Measurements from ENCODE around the gene RYR1. TPM values are rescaled to one million over a fixed set of nuclear protein-coding genes. Genes with fewer than 3 reads are reported as not detected.

Gene RYR1
- total RNA-seq, 2 experiments from 2014 or later, result 0.54 to 1.4 TPM

DNA sequence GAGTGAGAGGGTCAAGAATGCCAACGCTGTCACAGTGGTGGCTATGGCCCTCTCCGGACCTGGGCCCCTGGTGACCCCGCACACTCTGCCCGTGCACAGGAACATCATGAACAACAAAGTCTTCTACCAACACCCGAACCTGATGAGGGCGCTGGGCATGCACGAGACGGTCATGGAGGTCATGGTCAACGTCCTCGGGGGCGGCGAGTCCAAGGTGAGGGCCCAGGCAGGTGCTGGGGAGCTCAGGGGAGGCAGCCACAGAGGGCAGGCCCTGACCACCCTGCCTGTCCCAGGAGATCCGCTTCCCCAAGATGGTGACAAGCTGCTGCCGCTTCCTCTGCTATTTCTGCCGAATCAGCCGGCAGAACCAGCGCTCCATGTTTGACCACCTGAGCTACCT is 62.6 kb downstream of the RYR1 start:
- Histone ChIP-seq H3K27ac (ENCODE audit: low read depth, low read length, poor library complexity, severe bottlenecking) (no peak overlapping the region), H3K9me2 (ENCODE audit: insufficient read depth, low read length) (no peaks in the 10 kb centered on the region), H3K4me2 (ENCODE audit: low read length) (no peak overlapping the region), H3K4me1 (ENCODE audit: insufficient read depth, low read length, poor library complexity, severe bottlenecking) (peaks cover 8% of the 10 kb centered on the region), H3K9me3 (ENCODE audit: low read length) (no peaks in the 10 kb centered on the region), H4K20me1 (ENCODE audit: insufficient read depth, low read length) (no peaks in the 10 kb centered on the region), H2AFZ (ENCODE audit: low read length) (no peak overlapping the region), H3K79me2 (ENCODE audit: insufficient read depth, low read depth, low read length) (no peaks in the 10 kb centered on the region), H3K36me3 (ENCODE audit: insufficient read depth, low read length) (no peaks in the 10 kb centered on the region), H3K4me3 (ENCODE audit: low read depth, low read length, poor library complexity, severe bottlenecking) (no peak overlapping the region)
- POLR2A ChIA-PET, result no interaction called here
- intact Hi-C loops (cut with micrococcal nuclease; ENCODE audit: unreplicated experiment), result no loop called here
- CTCF ChIA-PET (ENCODE audit: unreplicated experiment), result no interaction called here
- no peak for DNase-seq (ENCODE audit: low spot score)
- TF ChIP-seq EZH2phosphoT487 (IDR thresholded peaks at IDR 0.05; ENCODE audit: borderline replicate concordance, low read depth, low read length), result no peak
- TF ChIP-seq, protein P1, sequence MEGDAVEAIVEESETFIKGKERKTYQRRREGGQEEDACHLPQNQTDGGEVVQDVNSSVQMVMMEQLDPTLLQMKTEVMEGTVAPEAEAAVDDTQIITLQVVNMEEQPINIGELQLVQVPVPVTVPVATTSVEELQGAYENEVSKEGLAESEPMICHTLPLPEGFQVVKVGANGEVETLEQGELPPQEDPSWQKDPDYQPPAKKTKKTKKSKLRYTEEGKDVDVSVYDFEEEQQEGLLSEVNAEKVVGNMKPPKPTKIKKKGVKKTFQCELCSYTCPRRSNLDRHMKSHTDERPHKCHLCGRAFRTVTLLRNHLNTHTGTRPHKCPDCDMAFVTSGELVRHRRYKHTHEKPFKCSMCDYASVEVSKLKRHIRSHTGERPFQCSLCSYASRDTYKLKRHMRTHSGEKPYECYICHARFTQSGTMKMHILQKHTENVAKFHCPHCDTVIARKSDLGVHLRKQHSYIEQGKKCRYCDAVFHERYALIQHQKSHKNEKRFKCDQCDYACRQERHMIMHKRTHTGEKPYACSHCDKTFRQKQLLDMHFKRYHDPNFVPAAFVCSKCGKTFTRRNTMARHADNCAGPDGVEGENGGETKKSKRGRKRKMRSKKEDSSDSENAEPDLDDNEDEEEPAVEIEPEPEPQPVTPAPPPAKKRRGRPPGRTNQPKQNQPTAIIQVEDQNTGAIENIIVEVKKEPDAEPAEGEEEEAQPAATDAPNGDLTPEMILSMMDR (conservative IDR thresholded peaks at IDR 0.05; ENCODE audit: low read length), result no peak
- no TSS peak for BruUV-seq (replicated peaks)

DNA sequence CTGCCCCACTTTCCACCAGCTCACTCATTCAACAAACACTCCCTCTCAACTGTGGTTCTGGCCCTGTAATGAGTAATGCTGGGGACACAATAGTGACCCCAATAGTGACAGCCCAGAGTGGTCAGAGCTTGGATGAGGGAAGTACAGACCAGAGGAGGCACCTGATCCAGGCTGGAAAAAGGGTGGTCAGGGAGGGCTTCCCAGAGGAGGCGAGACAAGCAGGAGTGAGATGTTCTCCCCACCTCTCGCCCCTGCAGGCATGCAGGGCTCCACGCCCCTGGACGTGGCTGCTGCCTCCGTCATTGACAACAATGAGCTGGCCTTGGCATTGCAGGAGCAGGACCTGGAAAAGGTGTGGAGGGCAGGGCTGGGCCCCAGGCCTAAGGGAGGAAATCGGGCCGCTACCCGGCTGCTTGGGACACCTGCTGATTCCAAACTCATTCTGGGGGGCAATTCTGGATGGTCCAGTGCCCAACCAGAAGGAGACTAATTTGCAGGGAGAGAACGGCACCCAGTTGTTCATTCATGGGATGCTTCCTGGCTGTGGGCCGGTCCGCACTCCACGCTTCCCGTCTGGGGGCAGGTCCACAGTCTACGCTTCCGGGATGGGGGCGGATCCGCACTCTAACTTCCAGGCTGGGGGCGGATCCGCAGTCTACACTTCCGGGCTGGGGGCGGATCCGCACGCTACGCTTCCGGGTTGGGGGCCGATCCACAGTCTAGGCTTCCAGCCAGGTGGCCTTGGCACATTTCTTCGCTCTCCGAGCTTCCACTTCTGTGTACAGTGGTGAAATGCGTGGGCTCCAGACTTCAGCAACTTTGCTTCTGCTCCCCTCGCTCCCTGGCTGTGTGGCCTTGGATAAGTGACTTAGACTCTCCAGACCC is 63.4 kb downstream of the RYR1 start:
- POLR2A ChIA-PET, result no interaction called here
- no peak overlapping the region for H3K27ac ChIP-seq (ENCODE audit: low read depth, low read length, poor library complexity, severe bottlenecking)
- no peaks in the 10 kb centered on the region for H3K36me3 ChIP-seq (ENCODE audit: insufficient read depth, low read length)
- intact Hi-C loops (cut with micrococcal nuclease; ENCODE audit: unreplicated experiment), result no loop called here
- H3K79me2 ChIP-seq (ENCODE audit: insufficient read depth, low read depth, low read length), result no peaks in the 10 kb centered on the region
- no peak for DNase-seq (ENCODE audit: low spot score)
- H3K4me1 ChIP-seq (ENCODE audit: insufficient read depth, low read length, poor library complexity, severe bottlenecking), result peaks cover 7% of the 10 kb centered on the region
- TF ChIP-seq, protein P1 (conservative IDR thresholded peaks at IDR 0.05; ENCODE audit: low read length), result no peak
- no peak for TF ChIP-seq EZH2phosphoT487 (IDR thresholded peaks at IDR 0.05; ENCODE audit: borderline replicate concordance, low read depth, low read length)
- CTCF ChIA-PET (ENCODE audit: unreplicated experiment), result no interaction called here
- no peaks in the 10 kb centered on the region for H3K9me3 ChIP-seq (ENCODE audit: low read length)
- H3K9me2 ChIP-seq (ENCODE audit: insufficient read depth, low read length), result no peaks in the 10 kb centered on the region
- H3K4me2 ChIP-seq (ENCODE audit: low read length), result no peak overlapping the region
- H4K20me1 ChIP-seq (ENCODE audit: insufficient read depth, low read length), result no peaks in the 10 kb centered on the region
- H3K4me3 ChIP-seq (ENCODE audit: low read depth, low read length, poor library complexity, severe bottlenecking), result no peak overlapping the region
- no TSS peak for BruUV-seq (replicated peaks)
- H2AFZ ChIP-seq (ENCODE audit: low read length), result no peak overlapping the region

DNA sequence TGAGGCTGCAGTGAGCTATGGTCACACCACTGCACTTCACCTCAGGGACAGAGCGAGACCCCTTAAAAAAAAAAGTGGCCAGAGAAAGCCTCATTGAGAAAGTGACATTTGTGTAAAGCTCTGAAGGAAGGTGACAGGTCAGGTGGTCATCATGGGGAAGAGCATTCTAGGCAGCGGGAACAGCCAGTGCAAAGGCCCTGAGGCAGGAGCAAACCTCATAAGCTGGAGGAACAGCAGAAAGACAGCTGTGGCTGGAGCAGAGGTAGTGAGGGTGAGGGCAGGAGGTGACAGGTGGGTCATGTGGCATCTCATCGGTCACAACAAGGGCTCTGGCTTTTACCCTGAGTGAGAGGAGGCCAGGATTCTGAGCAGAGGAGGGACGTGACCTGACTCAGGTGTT is 64.4 kb downstream of the RYR1 start:
- H3K4me1 ChIP-seq (ENCODE audit: insufficient read depth, low read length, poor library complexity, severe bottlenecking), result no peaks in the 10 kb centered on the region
- CTCF ChIA-PET (ENCODE audit: unreplicated experiment), result no interaction called here

More for the DNA sequence above, 64.4 kb downstream of the RYR1 start:
- H3K27ac ChIP-seq (ENCODE audit: low read depth, low read length, poor library complexity, severe bottlenecking), result no peak overlapping the region
- no peak overlapping the region for H3K4me3 ChIP-seq (ENCODE audit: low read depth, low read length, poor library complexity, severe bottlenecking)
- no peaks in the 10 kb centered on the region for H4K20me1 ChIP-seq (ENCODE audit: insufficient read depth, low read length)
- H3K9me2 ChIP-seq (ENCODE audit: insufficient read depth, low read length), result no peaks in the 10 kb centered on the region
- no TSS peak for BruUV-seq (replicated peaks)
- H2AFZ ChIP-seq (ENCODE audit: low read length), result no peak overlapping the region
- H3K36me3 ChIP-seq (ENCODE audit: insufficient read depth, low read length), result no peaks in the 10 kb centered on the region
- no peaks in the 10 kb centered on the region for H3K9me3 ChIP-seq (ENCODE audit: low read length)
- DNase-seq (ENCODE audit: low spot score), result no peak
- H3K79me2 ChIP-seq (ENCODE audit: insufficient read depth, low read depth, low read length), result no peaks in the 10 kb centered on the region
- H3K4me2 ChIP-seq (ENCODE audit: low read length), result no peak overlapping the region
- TF ChIP-seq, protein P1 (conservative IDR thresholded peaks at IDR 0.05; ENCODE audit: low read length), result no peak
- TF ChIP-seq EZH2phosphoT487 (IDR thresholded peaks at IDR 0.05; ENCODE audit: borderline replicate concordance, low read depth, low read length), result no peak
- intact Hi-C loops (cut with micrococcal nuclease; ENCODE audit: unreplicated experiment), result no loop called here
- POLR2A ChIA-PET, result no interaction called here

Data from OCI-LY7 (cell line).